ENCODE data around the gene TUT7. TPM values are rescaled to one million over a fixed set of nuclear protein-coding genes. Genes with fewer than 3 reads are reported as not detected.

TUT7 gene
- total RNA-seq, 1 donor from 2014 or later: 28.5 TPM

- H3K36me3 ChIP-seq: no peaks in the 10 kb centered on the region
- H3K27ac Mint-ChIP-seq: peak overlapping the region; percentile 47
Observed at GRCh38 chr9:86288499-86289198, 65.6 kb downstream of the TUT7 start.

GRCh38 chr9:86287013-86287412 is 67.2 kb downstream of the TUT7 start:
- no peaks in the 10 kb centered on the region for H3K36me3 ChIP-seq
- peak overlapping the region; percentile 52 for H3K4me3 Mint-ChIP-seq
- no peaks in the 10 kb centered on the region for H3K9me3 ChIP-seq (ENCODE audit: low read depth)
- H3K27me3 Mint-ChIP-seq (ENCODE audit: insufficient read depth, low read depth): peaks cover 5% of the 10 kb centered on the region
- H3K27ac Mint-ChIP-seq: peak overlapping the region; percentile 90
- H3K79me2 ChIP-seq (ENCODE audit: low read depth): no peaks in the 10 kb centered on the region
- no peak overlapping the region for H3K9ac ChIP-seq
- peak; percentile 82 for DNase-seq (ENCODE audit: low spot score)
- H4K20me1 ChIP-seq (ENCODE audit: low read depth): peaks cover 7% of the 10 kb centered on the region
- H3K27ac ChIP-seq: no peak overlapping the region
- peaks cover 26% of the 10 kb centered on the region for H3K4me1 ChIP-seq
- no peak overlapping the region for H2AFZ ChIP-seq (replicated peaks)
- no peaks in the 10 kb centered on the region for H3K36me3 Mint-ChIP-seq
- peak overlapping the region; percentile 66 for H3K4me2 ChIP-seq
- TF ChIP-seq CTCF (IDR thresholded peaks at IDR 0.05) (peak; percentile 61), EZH2 (IDR thresholded peaks at IDR 0.05) (no peak)
- no peak overlapping the region for H3K4me3 ChIP-seq
- H3K27me3 ChIP-seq: peaks cover 10% of the 10 kb centered on the region
- H3K4me1 Mint-ChIP-seq: peaks cover 43% of the 10 kb centered on the region
- no peaks in the 10 kb centered on the region for H3K9me3 Mint-ChIP-seq
- H3F3A ChIP-seq (ENCODE audit: low read depth): peaks cover 20% of the 10 kb centered on the region

More at GRCh38 chr9:86288499-86289198, 65.6 kb downstream of the TUT7 start:
- H4K20me1 ChIP-seq (ENCODE audit: low read depth): peaks cover 7% of the 10 kb centered on the region
- H3F3A ChIP-seq (ENCODE audit: low read depth): peaks cover 8% of the 10 kb centered on the region
- H3K4me3 Mint-ChIP-seq: no peak overlapping the region
- no peaks in the 10 kb centered on the region for H3K9me3 ChIP-seq (ENCODE audit: low read depth)
- peaks cover 34% of the 10 kb centered on the region for H3K4me1 Mint-ChIP-seq
- peaks cover under 1% of the 10 kb centered on the region for H3K27me3 Mint-ChIP-seq (ENCODE audit: insufficient read depth, low read depth)
- DNase-seq (ENCODE audit: low spot score): no peak
- H3K4me1 ChIP-seq: peaks cover 26% of the 10 kb centered on the region
- H3K4me3 ChIP-seq: no peak overlapping the region
- H3K9me3 Mint-ChIP-seq: no peaks in the 10 kb centered on the region
- no peak overlapping the region for H2AFZ ChIP-seq (replicated peaks)
- H3K36me3 Mint-ChIP-seq: no peaks in the 10 kb centered on the region
- no peak overlapping the region for H3K4me2 ChIP-seq
- no peak overlapping the region for H3K27ac ChIP-seq
- no peaks in the 10 kb centered on the region for H3K79me2 ChIP-seq (ENCODE audit: low read depth)
- peaks cover under 1% of the 10 kb centered on the region for H3K27me3 ChIP-seq
- TF ChIP-seq EZH2phosphoT487 (IDR thresholded peaks at IDR 0.05) (no peak), CTCF (IDR thresholded peaks at IDR 0.05) (no peak), EZH2 (IDR thresholded peaks at IDR 0.05) (no peak)
- no peak overlapping the region for H3K9ac ChIP-seq

- peaks cover 28% of the 10 kb centered on the region for H3F3A ChIP-seq (ENCODE audit: low read depth)
- no peak for DNase-seq (ENCODE audit: low spot score)
- peaks cover 27% of the 10 kb centered on the region for H3K4me1 ChIP-seq
- peaks cover 7% of the 10 kb centered on the region for H4K20me1 ChIP-seq (ENCODE audit: low read depth)
- Mint-ChIP-seq H3K4me1 (peaks cover 46% of the 10 kb centered on the region), H3K4me3 (peak overlapping the region; percentile 52), H3K9me3 (no peaks in the 10 kb centered on the region), H3K27ac (peak overlapping the region; percentile 90), H3K27me3 (ENCODE audit: insufficient read depth, low read depth) (peaks cover 5% of the 10 kb centered on the region), H3K36me3 (no peaks in the 10 kb centered on the region)
- peaks cover 3% of the 10 kb centered on the region for H3K79me2 ChIP-seq (ENCODE audit: low read depth)
- H2AFZ ChIP-seq (replicated peaks): no peak overlapping the region
- TF ChIP-seq EZH2 (IDR thresholded peaks at IDR 0.05) (no peak), EZH2phosphoT487 (IDR thresholded peaks at IDR 0.05) (no peak), CTCF (IDR thresholded peaks at IDR 0.05) (no peak)
- no peaks in the 10 kb centered on the region for H3K9me3 ChIP-seq (ENCODE audit: low read depth)
- peaks cover 10% of the 10 kb centered on the region for H3K27me3 ChIP-seq
- H3K9ac ChIP-seq: no peak overlapping the region
- H3K4me2 ChIP-seq: peak overlapping the region; percentile 66
- no peak overlapping the region for H3K27ac ChIP-seq
- H3K36me3 ChIP-seq: no peaks in the 10 kb centered on the region
- H3K4me3 ChIP-seq: no peak overlapping the region
Observed at GRCh38 chr9:86286278-86286677, 67.9 kb downstream of the TUT7 start.
